ENCODE measurements around the gene HEATR5A. TPM values are rescaled to one million over a fixed set of nuclear protein-coding genes. Genes with fewer than 3 reads are reported as not detected.

HEATR5A gene
- total and polyA plus RNA-seq, 9 of the 15 experiments (the other 6 are each of a cell fraction or from before 2014, with no cell fraction given), result 8.0 to 50.9 (median 23.0) TPM

- no peak for TF ChIP-seq ZNF318 (IDR thresholded peaks at IDR 0.05; ENCODE audit: borderline replicate concordance in 1 of 2, low read depth in 1 of 2)
- TF ChIP-seq ZNF282 (CRISPR knock-in tag; IDR thresholded peaks at IDR 0.05), result no peak
- TF ChIP-seq CEBPG (CRISPR knock-in tag; IDR thresholded peaks at IDR 0.05), result no peak
- no peak for TF ChIP-seq CEBPG (tag; conservative IDR thresholded peaks at IDR 0.05 in 1 of 2, IDR thresholded peaks at IDR 0.05 in 1 of 2)
- TF ChIP-seq ETV6 (IDR thresholded peaks at IDR 0.05; ENCODE audit: borderline replicate concordance in 1 of 2, low read depth in 2 of 2, low read length in 1 of 2), result no peak
- TF ChIP-seq ETV6 (CRISPR knock-in tag; IDR thresholded peaks at IDR 0.05; ENCODE audit: borderline replicate concordance), result no peak
- TF ChIP-seq SLC30A9 (CRISPR knock-in tag; IDR thresholded peaks at IDR 0.05), result no peak
- TF ChIP-seq ZNF589 (CRISPR knock-in tag; IDR thresholded peaks at IDR 0.05; ENCODE audit: low read depth), result 0 out of 2 replicates have a peak, but pooled peaks have one; percentile 28
- no peak for TF ChIP-seq BRCA1 (IDR thresholded peaks at IDR 0.05)
- TF ChIP-seq BRCA1 (CRISPR knock-in tag; IDR thresholded peaks at IDR 0.05), result no peak
- TF ChIP-seq KAT2B (IDR thresholded peaks at IDR 0.05; ENCODE audit: low read depth, low read length), result no peak
- no peak for TF ChIP-seq ZFPM2 (CRISPR knock-in tag; IDR thresholded peaks at IDR 0.05)
- TF ChIP-seq ZBTB43 (CRISPR knock-in tag; IDR thresholded peaks at IDR 0.05), result no peak
- peak; percentile 90 for TF ChIP-seq XRCC5 (IDR thresholded peaks at IDR 0.05; ENCODE audit: low read depth, low read length)
- peak; percentile 57; the same call in 1 of the 2 replicates for TF ChIP-seq HMBOX1 (IDR thresholded peaks at IDR 0.05)
- TF ChIP-seq SAFB (IDR thresholded peaks at IDR 0.05; ENCODE audit: borderline replicate concordance, low read depth, low read length), result no peak
- no peak for TF ChIP-seq KLF16 (IDR thresholded peaks at IDR 0.05)
- TF ChIP-seq BRF1 (IDR thresholded peaks at IDR 0.05; ENCODE audit: borderline replicate concordance, extremely low read depth, insufficient read length), result no peak
Observed at GRCh38 chr14:31420319-31421111, at the start of gene HEATR5A (continued).
